ENCODE data around the gene HSDL1. TPM values are rescaled to one million over a fixed set of nuclear protein-coding genes. Genes with fewer than 3 reads are reported as not detected.

The HSDL1 gene
- total and polyA plus RNA-seq, 8 donors = 7.2 to 374 (median 9.2) TPM

DNA sequence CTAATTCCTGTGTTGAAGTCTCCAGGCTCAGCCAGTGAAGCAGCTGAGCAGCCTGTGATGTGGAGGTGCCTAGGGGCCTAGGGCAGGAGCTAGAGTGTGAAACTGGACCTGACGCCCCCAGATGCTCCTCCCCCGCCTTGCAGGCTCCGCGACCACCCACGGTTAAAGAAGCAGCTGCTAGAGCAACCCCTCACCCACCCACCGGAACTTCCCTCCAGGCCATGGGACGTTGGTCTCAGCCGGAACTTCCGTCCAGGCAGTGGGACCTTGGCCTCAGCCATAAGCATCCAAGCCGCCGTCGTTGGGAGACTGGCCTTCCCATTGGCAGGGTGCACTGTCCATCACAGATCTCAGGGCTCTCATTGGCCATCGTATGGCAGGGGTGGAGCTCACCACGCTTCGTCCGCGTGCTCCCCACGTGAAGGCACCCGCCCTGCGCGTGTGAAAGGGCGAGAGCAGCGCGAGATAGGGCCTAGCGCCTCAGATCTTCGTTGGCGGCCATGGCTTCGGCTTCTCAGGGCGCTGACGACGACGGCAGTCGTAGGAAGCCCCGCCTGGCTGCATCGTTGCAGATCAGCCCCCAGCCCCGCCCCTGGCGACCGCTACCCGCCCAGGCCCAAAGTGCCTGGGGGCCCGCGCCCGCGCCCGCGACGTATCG is 45.9 kb upstream of the HSDL1 start, which contains the start of gene ADAD2:
TSS of gene ADAD2 (plus strand) at position 427 of the 658 bp plus-strand sequence. CDS start at position 501, 74 bp downstream.
- TF ChIP-seq, protein P1, sequence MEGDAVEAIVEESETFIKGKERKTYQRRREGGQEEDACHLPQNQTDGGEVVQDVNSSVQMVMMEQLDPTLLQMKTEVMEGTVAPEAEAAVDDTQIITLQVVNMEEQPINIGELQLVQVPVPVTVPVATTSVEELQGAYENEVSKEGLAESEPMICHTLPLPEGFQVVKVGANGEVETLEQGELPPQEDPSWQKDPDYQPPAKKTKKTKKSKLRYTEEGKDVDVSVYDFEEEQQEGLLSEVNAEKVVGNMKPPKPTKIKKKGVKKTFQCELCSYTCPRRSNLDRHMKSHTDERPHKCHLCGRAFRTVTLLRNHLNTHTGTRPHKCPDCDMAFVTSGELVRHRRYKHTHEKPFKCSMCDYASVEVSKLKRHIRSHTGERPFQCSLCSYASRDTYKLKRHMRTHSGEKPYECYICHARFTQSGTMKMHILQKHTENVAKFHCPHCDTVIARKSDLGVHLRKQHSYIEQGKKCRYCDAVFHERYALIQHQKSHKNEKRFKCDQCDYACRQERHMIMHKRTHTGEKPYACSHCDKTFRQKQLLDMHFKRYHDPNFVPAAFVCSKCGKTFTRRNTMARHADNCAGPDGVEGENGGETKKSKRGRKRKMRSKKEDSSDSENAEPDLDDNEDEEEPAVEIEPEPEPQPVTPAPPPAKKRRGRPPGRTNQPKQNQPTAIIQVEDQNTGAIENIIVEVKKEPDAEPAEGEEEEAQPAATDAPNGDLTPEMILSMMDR (IDR thresholded peaks at IDR 0.05) = no peak
- TF ChIP-seq POLR2AphosphoS5 (IDR thresholded peaks at IDR 0.05) (no peak), POLR2A (IDR thresholded peaks at IDR 0.05) (no peak)
- DNase-seq = no peak
- Histone ChIP-seq H3K9me3 (no peaks in the 10 kb centered on the region), H3K27ac (no peak within 1 kb of the TSS), H3K4me3 (no peak within 1 kb of the TSS), H3K36me3 (no peaks in the 10 kb centered on the region), H3K4me1 (peaks cover 4 to 9% (median 7%) of the 10 kb centered on the region in 4 donors), H3K27me3 (peaks cover 0 to 11% (median 6%) of the 10 kb centered on the region in 3 donors)
- 89 to 93% (median 92%) methylated on average over 35 to 47 of the region's 47 CpGs for WGBS, 5 donors
- intact Hi-C loops (cut with DNase I; ENCODE audit: low total_unique reads) = loop anchor here (10.0 kb wide), 1 partner anchor 216 kb away; no protein-coding TSS in a partner anchor

DNA sequence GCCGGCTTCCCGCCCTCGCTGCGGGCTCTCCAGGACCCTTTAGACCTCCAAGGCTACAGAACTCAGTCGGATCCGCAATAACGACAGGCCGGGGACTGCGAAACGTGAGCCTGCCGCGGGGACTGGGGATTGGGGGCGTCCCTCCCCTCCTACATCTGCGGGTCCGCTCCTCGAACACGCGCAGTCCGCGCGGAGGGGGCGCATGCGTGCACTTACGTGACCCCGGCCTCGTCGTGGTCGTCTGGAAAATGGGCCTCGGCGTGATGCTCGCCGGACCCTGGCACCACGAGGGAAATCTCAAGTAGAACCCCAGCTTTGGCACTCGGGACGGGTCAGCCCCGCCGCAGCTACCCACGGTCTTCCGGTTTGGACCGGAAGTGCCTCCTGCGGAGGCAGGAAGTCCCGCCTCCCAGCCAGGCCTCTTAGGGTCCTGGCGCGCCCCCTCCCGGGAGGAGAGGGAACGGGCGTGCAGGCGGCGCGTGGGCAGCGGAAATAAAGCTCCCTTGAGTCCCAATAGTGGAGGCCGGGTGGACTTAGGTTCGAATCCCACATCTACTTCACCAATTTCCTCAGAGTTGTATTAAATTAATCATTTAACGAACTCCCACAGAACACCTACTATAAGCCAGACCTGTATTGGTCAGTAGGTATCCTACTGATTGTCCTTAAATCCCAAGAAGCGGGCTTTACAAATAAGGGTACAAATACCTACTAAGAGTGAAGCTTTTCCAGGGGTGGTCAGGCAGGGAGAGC is 41.9 kb upstream of the HSDL1 start, which contains the start of gene TAF1C:
TSS of gene TAF1C (minus strand) at position 373 of the 753 bp plus-strand sequence. CDS start 2,069 bp downstream, outside the sequence.
- Histone ChIP-seq H3K9me3 (no peaks in the 10 kb centered on the region), H3K27ac (peak within 1 kb of the TSS; percentile 49 to 86 (median 82)), H3K36me3 (peaks cover 16 to 32% (median 28%) of the 10 kb centered on the region in 4 donors), H3K27me3 (no peaks in the 10 kb centered on the region), H3K4me3 (peak within 1 kb of the TSS; percentile 74 to 94 (median 89)), H3K4me1 (peaks cover 21 to 34% (median 26%) of the 10 kb centered on the region in 4 donors)
- DNase-seq = peak; percentile 97 to 98
- no peak for TF ChIP-seq EP300 (IDR thresholded peaks at IDR 0.05)
- TF ChIP-seq, protein P1 (IDR thresholded peaks at IDR 0.05) = peak in 5 of 7 experiments; percentile 84 to 98 (median 95)
- peak; percentile 41 to 87 (median 62) for TF ChIP-seq POLR2AphosphoS5 (IDR thresholded peaks at IDR 0.05)
- intact Hi-C loops (cut with DNase I; ENCODE audit: low total_unique reads) = loop anchor here (5.0 kb wide), 1 partner anchor 100 kb away; no protein-coding TSS in a partner anchor
- 2 to 4% (median 2%) methylated on average over 35 to 55 of the region's 55 CpGs for WGBS, 5 donors

DNA sequence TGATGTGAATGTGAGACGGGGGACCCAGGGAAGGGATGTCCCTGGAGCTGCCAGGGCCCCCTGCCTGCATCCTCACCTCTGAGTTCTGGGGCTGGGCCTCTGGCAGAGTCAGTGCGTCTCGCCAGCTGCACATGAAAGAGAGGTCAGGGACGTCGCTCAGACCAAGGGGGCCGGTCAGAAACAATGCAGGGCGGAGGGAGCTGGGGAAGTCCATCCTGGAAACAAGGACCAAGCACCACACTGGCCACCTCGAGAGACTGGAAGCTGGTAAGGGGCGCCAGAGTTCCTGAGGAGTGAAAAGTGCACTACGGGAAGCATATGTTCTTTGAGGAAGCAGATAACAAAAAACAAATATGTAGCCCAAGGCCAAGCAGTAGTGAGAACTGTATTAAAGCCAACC is 39.8 kb upstream of the HSDL1 start:
- DNase-seq = no peak
- H3K4me3 ChIP-seq = peak overlapping the region in 2 of 4 donors; percentile 74 to 92
- peaks cover 37 to 53% (median 49%) of the 10 kb centered on the region in 4 donors for H3K36me3 ChIP-seq
- no peaks in the 10 kb centered on the region for H3K27me3 ChIP-seq
- no peaks in the 10 kb centered on the region for H3K9me3 ChIP-seq
- intact Hi-C loops (cut with DNase I; ENCODE audit: low total_unique reads) = loop anchor here (5.0 kb wide), 1 partner anchor 97 kb away; no protein-coding TSS in a partner anchor
- TF ChIP-seq, protein P1 (IDR thresholded peaks at IDR 0.05) = no peak
- TF ChIP-seq POLR2A (IDR thresholded peaks at IDR 0.05) = no peak
- TF ChIP-seq EP300 (IDR thresholded peaks at IDR 0.05) = no peak
- TF ChIP-seq POLR2AphosphoS5 (IDR thresholded peaks at IDR 0.05) = no peak
- 38 to 60% (median 40%) methylated on average over 9 to 10 of the region's 10 CpGs for WGBS, 5 donors
- H3K27ac ChIP-seq = peak overlapping the region in 4 of 5 donors; percentile 6 to 86 (median 71)
- H3K4me1 ChIP-seq = peaks cover 21 to 34% (median 26%) of the 10 kb centered on the region in 4 donors

DNA sequence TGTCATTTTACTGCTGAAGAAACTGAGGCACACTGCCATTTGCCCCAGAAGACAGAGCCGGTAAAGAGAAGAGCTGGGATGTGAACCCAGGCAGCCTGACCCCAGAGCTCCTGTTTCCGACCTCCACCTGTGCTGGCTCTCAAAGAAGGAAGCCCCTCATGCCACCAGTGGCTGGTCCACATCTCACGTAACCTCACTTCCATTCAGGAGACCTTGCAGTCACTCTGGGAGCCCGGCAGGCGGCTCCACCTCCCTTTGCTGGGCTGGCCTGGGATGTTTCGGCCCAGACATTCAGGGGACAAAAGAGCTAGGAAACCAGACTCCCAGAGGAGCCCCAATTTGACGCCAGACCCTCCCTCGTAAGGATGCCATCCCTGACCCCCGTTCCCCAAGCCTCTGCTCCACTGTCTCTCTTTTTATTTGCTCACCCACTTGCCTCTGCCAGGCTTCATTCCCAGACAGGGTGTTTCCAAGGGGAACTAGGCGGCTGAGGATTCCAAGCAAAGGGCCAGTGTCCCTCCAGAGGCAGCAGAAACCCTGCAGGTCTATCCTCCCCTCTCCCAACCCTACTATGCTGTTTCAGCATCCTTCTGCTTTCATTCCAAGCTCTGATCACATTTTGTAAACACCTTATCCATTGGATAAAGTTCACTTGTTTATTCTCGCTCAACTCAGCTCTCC is 39.1 kb upstream of the HSDL1 start:
- no peak for DNase-seq
- Histone ChIP-seq H3K36me3 (peaks cover 43 to 60% (median 56%) of the 10 kb centered on the region in 4 donors), H3K27me3 (no peaks in the 10 kb centered on the region), H3K9me3 (no peaks in the 10 kb centered on the region), H3K4me3 (no peak overlapping the region), H3K27ac (peak overlapping the region in 3 of 5 donors; percentile 60 to 86 (median 82)), H3K4me1 (peaks cover 21 to 34% (median 26%) of the 10 kb centered on the region in 4 donors)
- TF ChIP-seq POLR2A (IDR thresholded peaks at IDR 0.05) = no peak
- TF ChIP-seq, protein P1 (IDR thresholded peaks at IDR 0.05) = no peak
- TF ChIP-seq POLR2AphosphoS5 (IDR thresholded peaks at IDR 0.05) = no peak
- no peak for TF ChIP-seq EP300 (IDR thresholded peaks at IDR 0.05)
- 61 to 76% (median 71%) methylated on average over 8 to 11 of the region's 11 CpGs for WGBS, 5 donors
- intact Hi-C loops (cut with DNase I; ENCODE audit: low total_unique reads) = no loop called here
